Mesendoderm (in vitro differentiated cells): Measurements from ENCODE around the gene USH2A.

Experiments
- DNase-seq: peaks from one replicate; pipeline ENCODE4 v3.0.0; 2013
- H2AK5ac ChIP-seq: 2 replicates; pipeline ENCODE4 v1.6.1; 2013; ENCODE audit warnings: low read length, inconsistent platforms
- H2BK120ac ChIP-seq: 2 replicates; pipeline ENCODE4 v1.6.1; 2013; ENCODE audit warnings: low read depth, mild to moderate bottlenecking, low read length, moderate library complexity, mixed read lengths
- H2BK15ac ChIP-seq: replicated peaks from 2 replicates; pipeline ENCODE4 v1.6.1; 2013; ENCODE audit warnings: low read depth, mild to moderate bottlenecking, moderate library complexity
- H2BK5ac ChIP-seq: 2 replicates; pipeline ENCODE4 v1.6.1; 2013; ENCODE audit warnings: low read length, inconsistent platforms
- H3K18ac ChIP-seq: 2 replicates; pipeline ENCODE4 v1.6.1; 2013; ENCODE audit warnings: mild to moderate bottlenecking, low read length, mixed read lengths
- H3K23ac ChIP-seq: one replicate; pipeline ENCODE4 v1.6.1; 2013; ENCODE audit warnings: low read length
- H3K27ac ChIP-seq: 2 replicates; pipeline ENCODE4 v1.5.1; 2013; ENCODE audit warnings: low read depth, mild to moderate bottlenecking, inconsistent platforms, low read length, moderate library complexity
- H3K27me3 ChIP-seq: 2 replicates; pipeline ENCODE4 v1.6.1; 2013; ENCODE audit warnings: low read length, control low read depth, mild to moderate bottlenecking, inconsistent platforms; ENCODE audit not compliant: insufficient read depth, poor library complexity
- H3K36me3 ChIP-seq: 2 replicates; pipeline ENCODE4 v1.6.1; 2013; ENCODE audit warnings: low read length, inconsistent platforms; ENCODE audit not compliant: control insufficient read depth, insufficient read depth
- H3K4ac ChIP-seq: one replicate; pipeline ENCODE4 v1.6.1; 2013; ENCODE audit warnings: low read depth, mild to moderate bottlenecking, low read length, moderate library complexity
- H3K4me1 ChIP-seq: 2 replicates; pipeline ENCODE4 v1.6.1; 2013; ENCODE audit warnings: low read depth, low read length, inconsistent platforms; ENCODE audit not compliant: control insufficient read depth
- H3K4me2 ChIP-seq: 2 replicates; pipeline ENCODE4 v1.6.1; 2013; ENCODE audit warnings: low read length
- H3K4me3 ChIP-seq: 2 replicates; pipeline ENCODE4 v1.5.1; 2013; ENCODE audit warnings: mild to moderate bottlenecking, low read length
- H3K56ac ChIP-seq: one replicate; pipeline ENCODE4 v1.6.1; 2013; ENCODE audit warnings: low read length
- H3K79me1 ChIP-seq: 2 replicates; pipeline ENCODE4 v1.6.1; 2013; ENCODE audit warnings: low read length, inconsistent platforms
- H3K79me2 ChIP-seq: 2 replicates; pipeline ENCODE4 v1.6.1; 2013; ENCODE audit warnings: mild to moderate bottlenecking, low read length; ENCODE audit not compliant: control insufficient read depth, insufficient read depth
- H3K9ac ChIP-seq: 2 replicates; pipeline ENCODE4 v1.6.1; 2013; ENCODE audit warnings: low read length, inconsistent platforms
- H4K5ac ChIP-seq: one replicate; pipeline ENCODE4 v1.6.1; 2013; ENCODE audit warnings: low read length
- H4K8ac ChIP-seq: one replicate; pipeline ENCODE4 v1.6.1; 2013; ENCODE audit warnings: low read depth, mild to moderate bottlenecking, control low read depth, low read length, moderate library complexity
- WGBS: extraction: QIAGEN DNeasy Blood & Tissue Kit; methylation state at CpG from one replicate; pipeline ENCODE4 v1.1.7; 2013; ENCODE audit warnings: low lambda C conversion rate, missing lambda C conversion rate; ENCODE audit not compliant: insufficient coverage; ENCODE audit errors: extremely low coverage; 5-methylcytosine and 5-hydroxymethylcytosine counted together

Gene USH2A

DNA sequence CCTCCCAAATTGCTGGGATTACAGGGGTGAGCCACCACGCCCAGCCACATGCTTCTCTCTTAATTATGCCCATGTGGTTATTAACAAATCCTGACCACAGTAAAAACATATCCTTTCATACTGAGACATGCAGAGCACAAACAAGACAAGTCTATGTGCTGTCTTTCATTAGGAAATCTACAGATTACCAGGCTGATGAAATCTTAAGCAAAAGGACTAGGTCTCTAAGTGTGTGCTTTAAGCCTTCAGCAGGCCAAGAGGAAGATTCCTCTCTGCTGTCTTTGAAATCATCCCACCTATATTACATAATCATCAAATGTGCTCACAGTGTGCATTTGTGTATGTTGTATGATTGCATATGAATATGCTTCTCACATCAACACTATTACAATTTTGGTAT is 436.8 kb downstream of the USH2A start:
- Histone ChIP-seq H3K27me3 (no peaks in the 10 kb centered on the region), H3K9ac (no peak overlapping the region), H3K79me1 (no peaks in the 10 kb centered on the region), H3K23ac (no peak overlapping the region), H3K36me3 (no peaks in the 10 kb centered on the region), H3K4ac (no peak overlapping the region), H3K79me2 (no peaks in the 10 kb centered on the region), H3K4me1 (peaks cover 9% of the 10 kb centered on the region), H3K4me3 (no peak overlapping the region), H3K18ac (no peak overlapping the region), H2BK15ac (no peak overlapping the region), H3K27ac (no peak overlapping the region), H4K8ac (no peak overlapping the region), H4K5ac (no peak overlapping the region), H2BK120ac (no peak overlapping the region), H2BK5ac (no peak overlapping the region), H2AK5ac (no peak overlapping the region), H3K56ac (no peak overlapping the region), H3K4me2 (no peak overlapping the region)
- peak; percentile 45 for DNase-seq
- WGBS = no CpG with 5 or more reads among the region's 1 CpG

DNA sequence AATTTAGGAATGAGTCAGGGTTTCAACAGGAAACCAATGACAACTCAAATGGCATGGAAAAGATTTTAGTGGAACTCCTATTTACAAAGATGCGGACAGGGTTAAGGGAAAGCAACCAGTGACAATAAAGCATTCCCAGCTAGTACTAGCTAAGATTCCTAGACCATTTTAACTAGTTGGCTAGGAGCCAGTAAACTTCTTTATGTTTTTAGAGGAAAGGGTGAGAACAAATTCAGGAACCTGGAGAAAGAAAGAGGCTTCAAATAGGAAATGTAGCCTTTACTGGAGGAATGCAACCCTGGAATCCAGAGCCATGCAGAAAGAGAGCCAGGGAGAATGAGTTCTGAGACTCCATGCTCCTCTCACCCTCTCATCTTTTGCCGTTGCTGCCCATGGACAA is 439.6 kb downstream of the USH2A start:
- WGBS = no CpG with 5 or more reads among the region's 2 CpGs
- no peak for DNase-seq
- no peak overlapping the region for H3K27ac ChIP-seq
- H3K4ac ChIP-seq = no peak overlapping the region
- H3K4me1 ChIP-seq = peaks cover 9% of the 10 kb centered on the region
- H3K36me3 ChIP-seq = no peaks in the 10 kb centered on the region
- H3K9ac ChIP-seq = no peak overlapping the region
- no peaks in the 10 kb centered on the region for H3K79me2 ChIP-seq
- H3K27me3 ChIP-seq = no peaks in the 10 kb centered on the region
- no peak overlapping the region for H3K4me3 ChIP-seq
- H3K23ac ChIP-seq = no peak overlapping the region
- H4K8ac ChIP-seq = no peak overlapping the region
- H2BK120ac ChIP-seq = no peak overlapping the region
- H2BK15ac ChIP-seq = no peak overlapping the region
- H3K56ac ChIP-seq = no peak overlapping the region
- no peak overlapping the region for H2AK5ac ChIP-seq
- H3K79me1 ChIP-seq = no peaks in the 10 kb centered on the region
- no peak overlapping the region for H2BK5ac ChIP-seq
- H3K4me2 ChIP-seq = no peak overlapping the region
- H4K5ac ChIP-seq = no peak overlapping the region
- H3K18ac ChIP-seq = no peak overlapping the region

GRCh38 chr1:215971793-215972441 is 451.3 kb downstream of the USH2A start:
- H3K4me3 ChIP-seq = no peak overlapping the region
- no peaks in the 10 kb centered on the region for H3K79me1 ChIP-seq
- no peak overlapping the region for H2AK5ac ChIP-seq
- WGBS = no CpG with 5 or more reads among the region's 10 CpGs
- no peak overlapping the region for H2BK5ac ChIP-seq
- no peak overlapping the region for H2BK15ac ChIP-seq
- no peaks in the 10 kb centered on the region for H3K79me2 ChIP-seq
- no peak overlapping the region for H3K23ac ChIP-seq
- no peak overlapping the region for H2BK120ac ChIP-seq
- DNase-seq = peak; percentile 31
- H3K4ac ChIP-seq = no peak overlapping the region
- H3K9ac ChIP-seq = no peak overlapping the region
- no peak overlapping the region for H4K8ac ChIP-seq
- H3K36me3 ChIP-seq = no peaks in the 10 kb centered on the region
- H3K18ac ChIP-seq = no peak overlapping the region
- no peak overlapping the region for H3K27ac ChIP-seq
- H3K27me3 ChIP-seq = no peaks in the 10 kb centered on the region
- no peak overlapping the region for H3K56ac ChIP-seq
- H3K4me1 ChIP-seq = no peaks in the 10 kb centered on the region
- H3K4me2 ChIP-seq = no peak overlapping the region
- H4K5ac ChIP-seq = no peak overlapping the region

GRCh38 chr1:215970406-215970805 is 452.8 kb downstream of the USH2A start:
- Histone ChIP-seq H3K18ac (no peak overlapping the region), H3K9ac (no peak overlapping the region), H3K4me1 (no peaks in the 10 kb centered on the region), H2BK5ac (no peak overlapping the region), H3K4me2 (no peak overlapping the region), H3K79me2 (no peaks in the 10 kb centered on the region), H3K27ac (no peak overlapping the region), H2BK15ac (no peak overlapping the region), H3K4me3 (no peak overlapping the region), H2BK120ac (no peak overlapping the region), H3K27me3 (no peaks in the 10 kb centered on the region), H3K56ac (no peak overlapping the region), H2AK5ac (no peak overlapping the region), H3K79me1 (no peaks in the 10 kb centered on the region), H4K5ac (no peak overlapping the region), H3K23ac (no peak overlapping the region), H3K4ac (no peak overlapping the region), H4K8ac (no peak overlapping the region), H3K36me3 (no peaks in the 10 kb centered on the region)
- WGBS = no CpG with 5 or more reads among the region's 6 CpGs
- DNase-seq = peak; percentile 86

- no peak overlapping the region for H4K8ac ChIP-seq
- H3K79me2 ChIP-seq = no peaks in the 10 kb centered on the region
- no peak for DNase-seq
- no peaks in the 10 kb centered on the region for H3K79me1 ChIP-seq
- H2BK5ac ChIP-seq = no peak overlapping the region
- no peak overlapping the region for H3K4ac ChIP-seq
- no peak overlapping the region for H3K23ac ChIP-seq
- H3K56ac ChIP-seq = no peak overlapping the region
- no peak overlapping the region for H3K4me3 ChIP-seq
- peak overlapping the region; percentile 51 for H3K18ac ChIP-seq
- WGBS = no CpG with 5 or more reads among the region's 9 CpGs
- no peak overlapping the region for H2BK15ac ChIP-seq
- H3K27ac ChIP-seq = no peak overlapping the region
- H3K9ac ChIP-seq = no peak overlapping the region
- H4K5ac ChIP-seq = no peak overlapping the region
- H3K4me2 ChIP-seq = no peak overlapping the region
- H3K36me3 ChIP-seq = no peaks in the 10 kb centered on the region
- no peak overlapping the region for H2BK120ac ChIP-seq
- H3K27me3 ChIP-seq = no peaks in the 10 kb centered on the region
- no peak overlapping the region for H2AK5ac ChIP-seq
- no peaks in the 10 kb centered on the region for H3K4me1 ChIP-seq
These were observed 459.6 kb downstream of the USH2A start for GRCh38 chr1:215963621-215964020.

DNA sequence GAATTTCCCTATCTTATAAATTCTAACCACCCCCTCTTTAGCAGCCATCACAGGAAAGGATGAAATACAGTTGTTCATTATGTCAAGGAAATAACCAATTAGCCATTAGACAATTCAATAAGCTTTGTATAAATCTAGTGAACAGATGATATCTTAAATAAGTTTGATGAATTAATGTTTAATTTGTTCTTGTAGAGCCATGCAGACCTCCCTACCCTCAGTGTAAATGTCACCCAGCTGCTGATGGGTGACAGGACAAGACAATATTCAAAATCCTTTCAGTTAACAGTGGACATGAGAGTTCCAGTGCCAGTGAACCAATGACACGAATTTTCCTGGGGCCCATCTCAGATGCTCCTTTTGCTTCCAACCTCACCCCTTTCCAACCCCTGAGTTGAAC is 460.2 kb downstream of the USH2A start:
- DNase-seq = no peak
- H3K36me3 ChIP-seq = no peaks in the 10 kb centered on the region

More for the DNA sequence above, 460.2 kb downstream of the USH2A start:
- Histone ChIP-seq H3K4ac (no peak overlapping the region), H3K79me2 (no peaks in the 10 kb centered on the region), H3K4me1 (no peaks in the 10 kb centered on the region), H3K56ac (no peak overlapping the region), H3K27me3 (no peaks in the 10 kb centered on the region), H2BK120ac (no peak overlapping the region), H3K18ac (no peak overlapping the region), H2BK5ac (no peak overlapping the region), H3K9ac (no peak overlapping the region), H3K4me3 (no peak overlapping the region), H3K27ac (no peak overlapping the region), H4K8ac (no peak overlapping the region), H3K79me1 (no peaks in the 10 kb centered on the region), H3K23ac (no peak overlapping the region), H2AK5ac (no peak overlapping the region), H4K5ac (no peak overlapping the region), H3K4me2 (no peak overlapping the region), H2BK15ac (no peak overlapping the region)
- whole genome bisulfite sequencing = no CpG with 5 or more reads among the region's 1 CpG
